Fibroblast of pulmonary artery (primary cell): ENCODE data around the gene ATG4B.

ENCODE experiments used
- DNase-seq: peaks from one replicate; pipeline ENCODE4 v3.0.0-alpha.2; 2010; ENCODE audit warnings: low read depth
- H3K4me3 ChIP-seq: replicated peaks from 2 replicates; pipeline ENCODE4 v1.5.1; 2011; ENCODE audit warnings: low read depth, mild to moderate bottlenecking, control low read depth, low read length, moderate library complexity
- TF ChIP-seq, protein P1 (sequence below): IDR thresholded peaks from 2 replicates; pipeline ENCODE4 v1.5.1; 2011; ENCODE audit warnings: mild to moderate bottlenecking, control low read depth, low read length, inconsistent platforms; ENCODE audit errors: missing control alignments

ATG4B gene

DNA sequence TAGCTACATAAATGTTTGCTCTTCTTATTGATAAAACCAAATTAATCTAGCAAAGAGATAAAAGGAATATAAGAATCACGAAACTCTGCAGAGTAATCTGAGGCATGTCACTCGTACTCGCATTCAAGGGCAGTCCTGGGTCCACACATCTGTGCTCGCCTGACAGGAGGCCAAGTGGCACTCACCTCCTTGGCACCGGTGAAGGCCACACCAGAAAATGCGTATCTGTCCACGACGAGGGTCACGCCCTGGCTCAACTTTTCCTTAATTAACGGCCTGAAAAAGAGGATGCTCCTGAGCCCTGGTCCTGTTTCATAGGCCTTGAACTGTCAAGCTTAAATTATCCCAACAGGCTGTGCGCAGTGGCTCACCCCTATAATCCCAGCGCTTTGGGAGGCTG, 42.6 kb downstream of the ATG4B start:
- no peak overlapping the region for H3K4me3 ChIP-seq
- TF ChIP-seq, protein P1, sequence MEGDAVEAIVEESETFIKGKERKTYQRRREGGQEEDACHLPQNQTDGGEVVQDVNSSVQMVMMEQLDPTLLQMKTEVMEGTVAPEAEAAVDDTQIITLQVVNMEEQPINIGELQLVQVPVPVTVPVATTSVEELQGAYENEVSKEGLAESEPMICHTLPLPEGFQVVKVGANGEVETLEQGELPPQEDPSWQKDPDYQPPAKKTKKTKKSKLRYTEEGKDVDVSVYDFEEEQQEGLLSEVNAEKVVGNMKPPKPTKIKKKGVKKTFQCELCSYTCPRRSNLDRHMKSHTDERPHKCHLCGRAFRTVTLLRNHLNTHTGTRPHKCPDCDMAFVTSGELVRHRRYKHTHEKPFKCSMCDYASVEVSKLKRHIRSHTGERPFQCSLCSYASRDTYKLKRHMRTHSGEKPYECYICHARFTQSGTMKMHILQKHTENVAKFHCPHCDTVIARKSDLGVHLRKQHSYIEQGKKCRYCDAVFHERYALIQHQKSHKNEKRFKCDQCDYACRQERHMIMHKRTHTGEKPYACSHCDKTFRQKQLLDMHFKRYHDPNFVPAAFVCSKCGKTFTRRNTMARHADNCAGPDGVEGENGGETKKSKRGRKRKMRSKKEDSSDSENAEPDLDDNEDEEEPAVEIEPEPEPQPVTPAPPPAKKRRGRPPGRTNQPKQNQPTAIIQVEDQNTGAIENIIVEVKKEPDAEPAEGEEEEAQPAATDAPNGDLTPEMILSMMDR, result no peak
- DNase-seq, result no peak

GRCh38 chr2:241680827-241681599, 43.5 kb downstream of the ATG4B start:
- DNase-seq, result peak; percentile 94
- TF ChIP-seq, protein P1, result no peak
- H3K4me3 ChIP-seq, result no peak overlapping the region

DNA sequence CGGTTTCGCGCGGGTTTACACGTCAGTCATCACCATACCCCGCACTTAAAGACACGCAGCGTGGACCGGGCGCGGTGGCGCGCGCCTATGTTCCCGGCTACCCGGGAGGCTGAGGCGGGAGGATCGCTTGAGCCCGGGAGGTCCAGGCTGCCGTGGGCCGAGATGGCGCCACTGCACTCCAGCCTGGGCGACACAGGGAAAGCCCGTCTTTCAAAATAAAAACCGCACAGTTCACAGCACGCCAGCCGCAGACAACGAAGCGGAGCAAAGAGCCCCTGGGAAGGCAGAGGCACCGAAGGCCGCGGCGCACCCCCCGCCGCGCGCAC, 48.8 kb downstream of the ATG4B start:
- peak overlapping the region; percentile 81 for H3K4me3 ChIP-seq
- TF ChIP-seq, protein P1, result no peak
- no peak for DNase-seq

- TF ChIP-seq, protein P1, result no peak
- DNase-seq, result peak; percentile 95
- H3K4me3 ChIP-seq, result peak within 1 kb of the TSS; percentile 96
These were observed 49.3 kb downstream of the ATG4B start, which contains the start of gene DTYMK for GRCh38 chr2:241686650-241687425. DTYMK (minus strand) TSS chr2:241686815; CDS start chr2:241686783, 32 bp downstream.

GRCh38 chr2:241689306-241689705, 51.8 kb downstream of the ATG4B start:
- no peak overlapping the region for H3K4me3 ChIP-seq
- TF ChIP-seq, protein P1, result no peak
- DNase-seq, result no peak

DNA sequence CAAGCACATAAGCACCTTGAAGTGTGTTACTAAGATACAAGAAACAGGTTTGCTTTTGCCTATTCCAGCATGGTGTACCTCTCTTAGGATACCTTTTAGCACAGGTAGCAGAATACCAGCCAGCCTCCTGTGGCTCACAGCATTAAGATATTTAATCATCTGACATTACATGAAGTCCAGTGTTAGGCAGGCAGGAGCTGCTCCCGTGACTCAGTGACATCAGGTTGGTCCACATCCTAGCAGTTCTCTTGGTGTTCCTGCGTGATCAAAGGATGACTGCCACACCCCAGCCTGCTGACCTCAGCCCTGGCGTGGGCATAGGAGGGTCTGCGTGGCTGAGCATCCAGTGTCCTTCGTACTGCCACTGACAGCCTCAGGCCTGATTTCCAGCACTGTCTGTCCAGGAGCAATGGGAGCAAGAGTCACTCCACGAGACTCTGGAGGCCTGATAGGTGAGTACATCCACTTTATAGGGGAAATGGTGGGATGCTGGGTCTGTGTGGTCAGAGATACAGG, 52.8 kb downstream of the ATG4B start:
- no peak for DNase-seq
- TF ChIP-seq, protein P1, result no peak
- H3K4me3 ChIP-seq, result no peak overlapping the region
